Measurements from ENCODE around the gene ZFP90.
A peak's percentile ranks its signal among the peaks of the same experiment; 100 is the strongest.

Gene ZFP90

DNA sequence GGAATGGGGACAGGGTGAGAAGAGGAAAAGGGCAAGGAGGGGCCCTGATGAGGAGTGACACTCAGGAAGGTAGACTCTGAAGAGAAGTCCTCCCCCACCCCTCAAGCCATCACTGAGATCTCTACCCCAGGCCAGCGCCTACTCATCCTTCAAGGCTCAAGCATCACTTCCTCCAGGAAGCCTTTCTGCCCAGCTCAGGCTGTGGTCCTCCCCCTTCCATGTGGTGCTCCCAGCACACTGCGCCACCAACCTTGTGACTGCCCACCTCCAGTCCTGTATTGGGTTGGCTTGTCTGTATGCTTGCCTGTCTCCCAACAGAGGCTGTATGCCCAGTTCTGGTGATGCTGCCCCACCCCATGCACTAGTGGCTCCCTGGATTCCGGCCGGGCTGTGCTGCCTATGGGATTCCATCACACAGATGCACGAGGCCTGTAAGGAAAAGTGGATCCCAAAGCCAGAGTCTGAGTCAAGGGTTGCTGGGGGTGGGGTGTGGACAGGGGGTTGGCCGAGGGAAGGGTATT is 19.8 kb upstream of the ZFP90 start:
- no peak for DNase-seq (ENCODE audit: extremely low read depth, insufficient read length)
- TF ChIP-seq, protein P1, sequence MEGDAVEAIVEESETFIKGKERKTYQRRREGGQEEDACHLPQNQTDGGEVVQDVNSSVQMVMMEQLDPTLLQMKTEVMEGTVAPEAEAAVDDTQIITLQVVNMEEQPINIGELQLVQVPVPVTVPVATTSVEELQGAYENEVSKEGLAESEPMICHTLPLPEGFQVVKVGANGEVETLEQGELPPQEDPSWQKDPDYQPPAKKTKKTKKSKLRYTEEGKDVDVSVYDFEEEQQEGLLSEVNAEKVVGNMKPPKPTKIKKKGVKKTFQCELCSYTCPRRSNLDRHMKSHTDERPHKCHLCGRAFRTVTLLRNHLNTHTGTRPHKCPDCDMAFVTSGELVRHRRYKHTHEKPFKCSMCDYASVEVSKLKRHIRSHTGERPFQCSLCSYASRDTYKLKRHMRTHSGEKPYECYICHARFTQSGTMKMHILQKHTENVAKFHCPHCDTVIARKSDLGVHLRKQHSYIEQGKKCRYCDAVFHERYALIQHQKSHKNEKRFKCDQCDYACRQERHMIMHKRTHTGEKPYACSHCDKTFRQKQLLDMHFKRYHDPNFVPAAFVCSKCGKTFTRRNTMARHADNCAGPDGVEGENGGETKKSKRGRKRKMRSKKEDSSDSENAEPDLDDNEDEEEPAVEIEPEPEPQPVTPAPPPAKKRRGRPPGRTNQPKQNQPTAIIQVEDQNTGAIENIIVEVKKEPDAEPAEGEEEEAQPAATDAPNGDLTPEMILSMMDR (IDR thresholded peaks at IDR 0.05; ENCODE audit: insufficient read depth, low read length, poor library complexity, severe bottlenecking), result no peak
- H3K27me3 ChIP-seq (replicated peaks; ENCODE audit: control insufficient read depth, insufficient read depth, low read length), result no peaks in the 10 kb centered on the region
- H3K4me3 ChIP-seq (replicated peaks; ENCODE audit: low read depth, low read length), result no peak overlapping the region
- H3K36me3 ChIP-seq (ENCODE audit: control insufficient read depth, insufficient read depth, low read length), result no peaks in the 10 kb centered on the region

DNA sequence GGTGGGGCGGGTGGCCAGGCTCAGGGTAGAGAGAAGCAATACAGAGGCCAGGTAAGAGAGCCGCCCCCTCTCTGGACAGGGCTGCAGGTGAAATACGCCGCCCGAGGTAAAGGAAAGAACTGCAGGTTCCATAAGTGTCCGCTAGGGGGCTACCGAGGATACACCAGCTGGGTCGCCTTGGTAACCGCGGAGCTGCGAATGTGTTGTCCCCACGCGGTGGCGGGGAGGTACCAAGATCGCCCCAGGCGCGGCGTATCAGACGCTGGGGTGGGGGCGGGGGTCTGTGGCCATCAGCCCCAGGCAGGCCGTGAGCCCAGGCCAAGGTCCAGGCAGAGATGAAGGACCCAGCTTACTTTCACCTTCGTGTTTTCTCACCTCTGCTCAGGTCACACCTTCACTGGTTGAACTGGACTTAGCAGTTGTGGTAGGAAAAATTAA is 18.4 kb upstream of the ZFP90 start:
- DNase-seq (ENCODE audit: extremely low read depth, insufficient read length), result peak; percentile 70
- no peaks in the 10 kb centered on the region for H3K27me3 ChIP-seq (replicated peaks; ENCODE audit: control insufficient read depth, insufficient read depth, low read length)
- no peaks in the 10 kb centered on the region for H3K36me3 ChIP-seq (ENCODE audit: control insufficient read depth, insufficient read depth, low read length)
- TF ChIP-seq, protein P1 (IDR thresholded peaks at IDR 0.05; ENCODE audit: insufficient read depth, low read length, poor library complexity, severe bottlenecking), result peak; percentile 99
- H3K4me3 ChIP-seq (replicated peaks; ENCODE audit: low read depth, low read length), result peak overlapping the region; percentile 25; the same call in 1 of the 2 replicates

DNA sequence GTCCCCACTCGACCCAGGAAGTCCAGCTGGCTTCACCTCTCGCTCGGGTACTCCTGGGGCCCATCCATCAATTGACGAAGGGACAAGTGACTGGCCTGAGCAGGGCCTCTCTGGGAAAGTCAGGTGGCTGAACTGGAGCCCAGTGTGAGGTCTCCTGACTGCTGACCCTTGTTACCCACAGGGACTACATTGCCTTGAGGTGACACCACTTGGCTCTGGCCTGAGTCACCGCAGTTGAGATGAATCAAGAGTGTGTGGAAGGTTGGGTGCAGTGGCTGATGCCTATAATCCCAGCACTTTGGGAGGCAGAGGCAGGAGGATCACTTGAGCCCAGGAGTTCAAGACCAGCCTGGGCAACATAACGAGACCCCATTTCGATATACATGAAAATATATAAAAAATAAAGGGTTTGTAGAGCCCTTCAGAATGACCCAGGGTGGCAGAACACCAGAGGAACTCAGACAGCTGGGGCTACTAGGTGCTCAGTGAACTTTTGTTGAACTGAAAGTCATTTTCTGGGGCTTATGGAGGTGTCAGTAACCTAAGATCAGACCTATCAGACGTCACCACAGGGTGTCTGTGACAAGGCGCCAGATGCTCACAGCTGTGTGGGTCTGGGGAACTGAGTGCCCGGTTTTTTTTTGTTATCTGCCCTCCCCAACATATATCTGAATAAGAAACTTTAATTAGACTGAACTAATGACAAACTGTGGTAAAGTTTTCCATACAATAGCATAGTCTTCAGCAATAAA is 14.8 kb upstream of the ZFP90 start:
- TF ChIP-seq, protein P1 (IDR thresholded peaks at IDR 0.05; ENCODE audit: insufficient read depth, low read length, poor library complexity, severe bottlenecking), result no peak

DNA sequence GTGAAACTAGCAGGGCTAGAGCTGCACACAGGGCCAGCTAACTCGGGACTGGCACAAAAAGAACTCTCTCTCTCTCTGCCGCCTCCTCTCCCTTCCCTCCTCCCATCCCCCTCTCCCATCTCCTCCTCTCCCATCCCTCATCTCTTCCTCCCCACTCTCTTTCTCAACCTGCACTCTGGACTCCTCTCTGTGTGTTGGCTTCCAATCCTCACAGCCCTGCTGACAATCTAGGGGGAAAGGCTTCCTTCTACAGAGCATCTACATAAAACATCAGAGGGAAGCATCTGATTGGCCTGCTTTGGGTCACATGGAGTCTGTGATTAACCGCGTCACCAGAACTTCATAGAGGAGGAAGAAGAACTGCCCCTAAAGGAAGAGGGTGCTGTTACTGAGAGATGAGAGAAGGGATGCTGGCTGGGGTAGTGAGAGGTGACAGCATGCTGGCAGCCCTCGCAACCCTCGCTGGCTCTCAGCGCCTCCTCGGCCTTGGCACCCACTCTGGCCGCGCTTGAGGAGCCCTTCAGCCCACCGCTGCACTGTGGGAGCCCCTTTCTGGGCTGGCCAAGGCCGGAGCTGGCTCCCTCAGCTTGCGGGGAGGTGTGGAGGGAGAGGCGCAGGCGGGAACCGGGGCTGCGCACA is 12.8 kb upstream of the ZFP90 start:
- no peak overlapping the region for H3K4me3 ChIP-seq (replicated peaks; ENCODE audit: low read depth, low read length)
- no peaks in the 10 kb centered on the region for H3K36me3 ChIP-seq (ENCODE audit: control insufficient read depth, insufficient read depth, low read length)
- TF ChIP-seq, protein P1 (IDR thresholded peaks at IDR 0.05; ENCODE audit: insufficient read depth, low read length, poor library complexity, severe bottlenecking), result no peak
- no peaks in the 10 kb centered on the region for H3K27me3 ChIP-seq (replicated peaks; ENCODE audit: control insufficient read depth, insufficient read depth, low read length)
- no peak for DNase-seq (ENCODE audit: extremely low read depth, insufficient read length)

More for the DNA sequence above, 14.8 kb upstream of the ZFP90 start:
- no peak overlapping the region for H3K4me3 ChIP-seq (replicated peaks; ENCODE audit: low read depth, low read length)
- DNase-seq (ENCODE audit: extremely low read depth, insufficient read length), result no peak
- H3K36me3 ChIP-seq (ENCODE audit: control insufficient read depth, insufficient read depth, low read length), result no peaks in the 10 kb centered on the region
- no peaks in the 10 kb centered on the region for H3K27me3 ChIP-seq (replicated peaks; ENCODE audit: control insufficient read depth, insufficient read depth, low read length)

DNA sequence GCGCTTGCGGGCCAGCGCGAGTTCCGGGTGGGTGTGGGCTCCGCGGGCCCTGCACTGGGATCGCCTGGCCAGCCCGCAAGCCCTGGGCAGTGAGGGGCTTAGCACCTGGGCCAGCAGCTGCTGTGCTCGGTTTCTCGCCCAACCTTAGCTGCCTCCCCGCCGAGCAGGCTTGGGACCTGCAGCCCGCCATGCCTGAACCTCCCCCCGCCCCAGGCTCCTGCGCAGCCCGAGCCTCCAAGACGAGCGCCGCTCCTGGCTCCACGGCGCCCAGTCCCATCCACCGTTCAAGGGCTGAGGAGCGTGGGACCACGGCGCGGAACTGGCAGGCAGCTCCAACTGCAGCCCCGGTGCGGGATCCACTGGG is 12.3 kb upstream of the ZFP90 start:
- no peaks in the 10 kb centered on the region for H3K36me3 ChIP-seq (ENCODE audit: control insufficient read depth, insufficient read depth, low read length)
- H3K4me3 ChIP-seq (replicated peaks; ENCODE audit: low read depth, low read length), result no peak overlapping the region
- DNase-seq (ENCODE audit: extremely low read depth, insufficient read length), result no peak
- no peaks in the 10 kb centered on the region for H3K27me3 ChIP-seq (replicated peaks; ENCODE audit: control insufficient read depth, insufficient read depth, low read length)
- TF ChIP-seq, protein P1 (IDR thresholded peaks at IDR 0.05; ENCODE audit: insufficient read depth, low read length, poor library complexity, severe bottlenecking), result no peak

All from GM06990 (cell line).